Trophoblast cell (in vitro differentiated cells and primary cell): ENCODE data around the gene TTN.
A peak's percentile ranks its signal among the peaks of the same experiment; 100 is the strongest.

Experiments used
- DNase-seq, 2 donors: peaks; one replicate each; pipeline ENCODE4 v3.0.0-alpha.2; 2016
- H2AFZ ChIP-seq: 2 replicates; pipeline ENCODE4 v1.6.1; 2013; ENCODE audit warnings: low read length, moderate library complexity, mild to moderate bottlenecking; ENCODE audit not compliant: insufficient read depth, poor library complexity
- H2AK5ac ChIP-seq: 2 replicates; pipeline ENCODE4 v1.6.1; 2013; ENCODE audit warnings: mild to moderate bottlenecking, low read length
- H2BK120ac ChIP-seq: 2 replicates; pipeline ENCODE4 v1.6.1; 2013; ENCODE audit warnings: low read length, mild to moderate bottlenecking, moderate library complexity; ENCODE audit not compliant: insufficient read depth, poor library complexity
- H2BK12ac ChIP-seq: 2 replicates; pipeline ENCODE4 v1.6.1; 2013; ENCODE audit warnings: mild to moderate bottlenecking, low read length, moderate library complexity
- H2BK5ac ChIP-seq: 2 replicates; pipeline ENCODE4 v1.6.1; 2013; ENCODE audit warnings: low read length, low read depth, moderate library complexity, mild to moderate bottlenecking; ENCODE audit not compliant: poor library complexity
- H3K14ac ChIP-seq: 2 replicates; pipeline ENCODE4 v1.6.1; 2013; ENCODE audit warnings: mild to moderate bottlenecking, low read length
- H3K18ac ChIP-seq: 2 replicates; pipeline ENCODE4 v1.6.1; 2013; ENCODE audit warnings: mild to moderate bottlenecking, low read length
- H3K23ac ChIP-seq: 2 replicates; pipeline ENCODE4 v1.6.1; 2013; ENCODE audit warnings: low read length
- H3K27ac ChIP-seq: 2 replicates; pipeline ENCODE4 v1.5.1; 2013; ENCODE audit warnings: low read depth, mild to moderate bottlenecking, inconsistent platforms, low read length, moderate library complexity
- H3K27me3 ChIP-seq: 2 replicates; pipeline ENCODE4 v1.6.1; 2013; ENCODE audit warnings: inconsistent platforms, mild to moderate bottlenecking, low read length, moderate library complexity; ENCODE audit not compliant: insufficient read depth
- H3K36me3 ChIP-seq, 2 experiments: 1 replicate in 1 of 2; 2 replicates in 1 of 2; pipeline ENCODE4 v1.6.1; 2013; ENCODE audit warnings: low read length in 2 of 2, mild to moderate bottlenecking in 2 of 2, moderate library complexity in 1 of 2; ENCODE audit not compliant: insufficient read depth in 2 of 2, control insufficient read depth in 1 of 2
- H3K4ac ChIP-seq: 2 replicates; pipeline ENCODE4 v1.6.1; 2013; ENCODE audit warnings: low read depth, mild to moderate bottlenecking, low read length, moderate library complexity
- H3K4me1 ChIP-seq, 2 experiments: 1 replicate in 1 of 2; 2 replicates in 1 of 2; pipeline ENCODE4 v1.6.1; 2013; ENCODE audit warnings: low read length in 2 of 2, mild to moderate bottlenecking in 2 of 2, moderate library complexity in 1 of 2; ENCODE audit not compliant: insufficient read depth in 2 of 2, control insufficient read depth in 1 of 2
- H3K4me2 ChIP-seq: 2 replicates; pipeline ENCODE4 v1.6.1; 2013; ENCODE audit warnings: inconsistent platforms, mild to moderate bottlenecking, low read length, moderate library complexity
- H3K4me3 ChIP-seq: 2 replicates; pipeline ENCODE4 v1.5.1; 2013; ENCODE audit warnings: mild to moderate bottlenecking, low read depth, low read length, inconsistent platforms
- H3K79me1 ChIP-seq: one replicate; pipeline ENCODE4 v1.6.1; 2013; ENCODE audit warnings: low read length
- H3K79me2 ChIP-seq: 2 replicates; pipeline ENCODE4 v1.6.1; 2013; ENCODE audit warnings: low read length, mild to moderate bottlenecking; ENCODE audit not compliant: control insufficient read depth, insufficient read depth, poor library complexity
- H3K9ac ChIP-seq: 2 replicates; pipeline ENCODE4 v1.6.1; 2013; ENCODE audit warnings: mild to moderate bottlenecking, low read length
- H3K9me3 ChIP-seq: 2 replicates; pipeline ENCODE4 v1.6.1; 2013; ENCODE audit warnings: low read depth, mild to moderate bottlenecking, control low read depth, inconsistent platforms, low read length; ENCODE audit not compliant: insufficient read depth
- H4K12ac ChIP-seq: 2 replicates; pipeline ENCODE4 v1.6.1; 2013; ENCODE audit warnings: low read depth, mild to moderate bottlenecking, low read length, moderate library complexity
- H4K8ac ChIP-seq: 2 replicates; pipeline ENCODE4 v1.6.1; 2013; ENCODE audit warnings: low read depth, mild to moderate bottlenecking, low read length, moderate library complexity
- H4K91ac ChIP-seq: one replicate; pipeline ENCODE4 v1.6.1; 2013; ENCODE audit warnings: low read depth, mild to moderate bottlenecking, low read length, moderate library complexity
- WGBS: extraction: QIAGEN DNeasy Blood & Tissue Kit; methylation state at CpG from one replicate; pipeline ENCODE4 v1.1.7; 2013; ENCODE audit warnings: missing lambda C conversion rate; ENCODE audit not compliant: insufficient read length, insufficient coverage; ENCODE audit errors: extremely low coverage; 5-methylcytosine and 5-hydroxymethylcytosine counted together

TTN gene

DNA sequence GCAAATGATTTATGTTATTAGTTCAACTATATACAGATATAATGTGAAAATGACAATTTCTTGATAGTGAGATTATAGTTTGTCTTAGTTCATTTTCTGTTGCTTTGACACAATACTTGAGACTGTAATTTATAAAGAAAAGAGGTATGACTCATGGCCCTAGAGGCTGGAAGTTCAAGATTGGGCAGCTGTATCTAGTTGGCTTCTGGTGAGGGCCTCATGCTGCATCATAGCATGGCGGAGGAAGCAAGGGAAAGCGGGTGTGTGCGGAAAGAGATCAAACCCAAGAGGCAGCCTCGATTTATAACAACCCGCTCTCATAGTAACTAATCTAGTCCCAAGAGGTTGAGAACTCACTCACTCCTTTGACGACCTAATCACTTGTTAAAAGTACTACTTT lies 315.6 kb downstream of the TTN start:
- Histone ChIP-seq H3K14ac (no peak overlapping the region), H3K79me1 (no peaks in the 10 kb centered on the region), H2AFZ (no peak overlapping the region), H3K27ac (no peak overlapping the region), H4K91ac (no peak overlapping the region), H2BK120ac (no peak overlapping the region), H3K4me2 (no peak overlapping the region), H3K4me3 (no peak overlapping the region), H3K4ac (no peak overlapping the region), H2AK5ac (no peak overlapping the region), H4K8ac (no peak overlapping the region), H3K18ac (no peak overlapping the region), H4K12ac (no peak overlapping the region), H2BK12ac (no peak overlapping the region), H3K23ac (no peak overlapping the region), H3K36me3 (peaks cover 6 to 13% of the 10 kb centered on the region in 2 experiments), H3K79me2 (no peaks in the 10 kb centered on the region), H3K9ac (no peak overlapping the region), H3K4me1 (no peaks in the 10 kb centered on the region), H2BK5ac (no peak overlapping the region), H3K27me3 (no peaks in the 10 kb centered on the region), H3K9me3 (no peaks in the 10 kb centered on the region)
- WGBS = no CpG with 5 or more reads among the region's 6 CpGs
- no peak for DNase-seq

DNA sequence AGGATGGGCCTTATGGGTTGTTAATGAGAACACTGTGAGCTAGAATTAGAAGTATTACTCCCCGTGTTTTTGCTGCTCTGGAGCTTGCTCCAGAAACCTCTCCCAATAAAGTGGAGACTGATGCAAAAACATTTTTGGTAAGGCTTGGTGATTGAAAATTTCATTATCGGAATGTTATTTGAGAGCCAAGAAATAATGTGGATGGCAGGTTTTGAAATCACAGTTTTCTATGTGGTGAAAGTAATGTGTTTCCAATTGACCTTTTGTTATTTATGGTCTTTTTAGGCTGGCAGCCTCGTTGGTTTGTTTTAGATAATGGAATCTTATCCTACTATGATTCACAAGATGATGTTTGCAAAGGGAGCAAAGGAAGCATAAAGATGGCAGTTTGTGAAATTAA lies 321.9 kb downstream of the TTN start:
- no CpG with 5 or more reads among the region's 3 CpGs for WGBS
- no peak overlapping the region for H2BK12ac ChIP-seq
- H3K79me2 ChIP-seq = no peaks in the 10 kb centered on the region
- no peaks in the 10 kb centered on the region for H3K36me3 ChIP-seq
- no peak overlapping the region for H3K18ac ChIP-seq
- H3K4me2 ChIP-seq = no peak overlapping the region
- H4K91ac ChIP-seq = no peak overlapping the region
- no peak overlapping the region for H2AFZ ChIP-seq
- H2BK5ac ChIP-seq = no peak overlapping the region
- no peak overlapping the region for H3K27ac ChIP-seq
- no peak overlapping the region for H3K4ac ChIP-seq
- H3K9me3 ChIP-seq = no peaks in the 10 kb centered on the region
- H4K8ac ChIP-seq = no peak overlapping the region
- H3K79me1 ChIP-seq = no peaks in the 10 kb centered on the region
- no peak overlapping the region for H3K4me3 ChIP-seq
- no peak overlapping the region for H3K9ac ChIP-seq
- H3K23ac ChIP-seq = no peak overlapping the region
- DNase-seq = no peak
- H2BK120ac ChIP-seq = no peak overlapping the region
- H2AK5ac ChIP-seq = no peak overlapping the region
- no peaks in the 10 kb centered on the region for H3K4me1 ChIP-seq
- no peaks in the 10 kb centered on the region for H3K27me3 ChIP-seq
- no peak overlapping the region for H4K12ac ChIP-seq
- no peak overlapping the region for H3K14ac ChIP-seq

DNA sequence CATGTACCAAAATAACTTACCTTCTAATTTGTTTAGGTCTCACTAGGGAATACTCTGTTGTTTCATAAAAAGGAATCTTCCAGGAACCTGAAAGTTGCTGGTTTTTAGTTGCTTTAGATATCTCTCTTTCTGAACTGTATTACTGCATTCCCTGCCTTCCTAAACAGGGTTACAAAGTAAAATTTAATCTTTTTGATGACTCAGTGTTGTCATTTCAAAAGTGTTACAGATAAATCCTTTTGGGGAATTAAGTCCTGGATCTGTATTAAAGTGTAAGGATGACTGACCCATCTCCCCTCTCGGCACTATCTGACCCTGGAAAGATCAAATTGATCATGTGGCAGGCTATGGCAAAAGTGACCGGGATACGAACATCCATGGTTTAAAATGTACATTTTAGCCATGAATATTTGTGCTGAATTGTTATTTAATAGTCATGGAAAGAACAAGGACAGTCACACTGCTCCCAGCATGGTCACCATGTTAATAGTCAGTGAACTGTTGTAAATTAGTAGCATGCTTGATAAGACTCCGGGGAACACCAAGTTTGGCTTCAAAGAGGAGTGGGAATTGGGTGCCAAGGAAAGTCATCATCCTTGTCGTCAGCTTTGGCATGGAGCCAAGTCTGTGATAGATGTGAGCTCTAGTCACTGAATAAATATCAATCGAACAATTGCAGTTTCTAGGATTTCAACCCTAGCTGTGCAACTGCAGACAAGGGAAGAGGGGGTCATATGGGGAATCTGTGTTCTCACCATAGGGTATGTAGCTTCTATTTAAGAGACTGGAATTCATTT lies 322.8 kb downstream of the TTN start:
- Histone ChIP-seq H3K14ac (no peak overlapping the region), H2BK12ac (no peak overlapping the region), H4K91ac (no peak overlapping the region), H3K79me1 (peaks cover 2% of the 10 kb centered on the region), H4K8ac (no peak overlapping the region), H3K27me3 (no peaks in the 10 kb centered on the region), H3K27ac (no peak overlapping the region), H3K79me2 (no peaks in the 10 kb centered on the region), H3K23ac (no peak overlapping the region), H3K18ac (no peak overlapping the region), H3K9ac (no peak overlapping the region), H2AFZ (no peak overlapping the region), H3K9me3 (no peaks in the 10 kb centered on the region), H3K4ac (no peak overlapping the region), H3K4me1 (peaks cover 0 to under 1% of the 10 kb centered on the region in 2 experiments), H2BK120ac (no peak overlapping the region), H3K4me3 (no peak overlapping the region), H4K12ac (no peak overlapping the region), H2BK5ac (no peak overlapping the region), H3K4me2 (no peak overlapping the region), H3K36me3 (no peaks in the 10 kb centered on the region), H2AK5ac (no peak overlapping the region)
- no CpG with 5 or more reads among the region's 6 CpGs for WGBS
- no peak for DNase-seq

GRCh38 chr2:178482437-178482836 lies 324.8 kb downstream of the TTN start:
- Histone ChIP-seq H3K36me3 (no peaks in the 10 kb centered on the region), H3K4me1 (peaks cover 0 to 2% of the 10 kb centered on the region in 2 experiments), H3K27ac (no peak overlapping the region), H3K23ac (no peak overlapping the region), H2AFZ (no peak overlapping the region), H2BK12ac (no peak overlapping the region), H3K27me3 (no peaks in the 10 kb centered on the region), H3K18ac (no peak overlapping the region), H3K9me3 (no peaks in the 10 kb centered on the region), H4K8ac (no peak overlapping the region), H4K12ac (no peak overlapping the region), H4K91ac (no peak overlapping the region), H3K9ac (no peak overlapping the region), H3K79me2 (no peaks in the 10 kb centered on the region), H3K4me2 (no peak overlapping the region), H2AK5ac (no peak overlapping the region), H3K79me1 (peaks cover 2% of the 10 kb centered on the region), H2BK120ac (no peak overlapping the region), H3K4me3 (no peak overlapping the region), H3K4ac (no peak overlapping the region), H2BK5ac (no peak overlapping the region), H3K14ac (no peak overlapping the region)
- peak in 1 of 2 donors; percentile 7 for DNase-seq
- WGBS = no CpG with 5 or more reads among the region's 4 CpGs
